Hepatocyte (in vitro differentiated cells): ENCODE data around the gene ACKR3.

ENCODE experiments used
- CTCF ChIP-seq: fragments of 200-600 bp; sonication (generic); IDR thresholded peaks from 2 replicates; pipeline ENCODE4 v1.5.1; 2016; ENCODE audit warnings: antibody characterized with exemption, mild to moderate bottlenecking; ENCODE audit not compliant: poor library complexity
- EZH2 ChIP-seq: fragments of 200-600 bp; sonication (generic); IDR thresholded peaks from 2 replicates; pipeline ENCODE4 v1.6.1; 2016; ENCODE audit warnings: antibody characterized with exemption, mild to moderate bottlenecking, borderline replicate concordance
- EZH2phosphoT487 ChIP-seq: fragments of 200-600 bp; sonication (generic); IDR thresholded peaks from one replicate; pipeline ENCODE4 v1.6.1; 2018; ENCODE audit warnings: antibody characterized with exemption, mild to moderate bottlenecking, low read depth, moderate library complexity; ENCODE audit not compliant: unreplicated experiment, severe bottlenecking

DNA sequence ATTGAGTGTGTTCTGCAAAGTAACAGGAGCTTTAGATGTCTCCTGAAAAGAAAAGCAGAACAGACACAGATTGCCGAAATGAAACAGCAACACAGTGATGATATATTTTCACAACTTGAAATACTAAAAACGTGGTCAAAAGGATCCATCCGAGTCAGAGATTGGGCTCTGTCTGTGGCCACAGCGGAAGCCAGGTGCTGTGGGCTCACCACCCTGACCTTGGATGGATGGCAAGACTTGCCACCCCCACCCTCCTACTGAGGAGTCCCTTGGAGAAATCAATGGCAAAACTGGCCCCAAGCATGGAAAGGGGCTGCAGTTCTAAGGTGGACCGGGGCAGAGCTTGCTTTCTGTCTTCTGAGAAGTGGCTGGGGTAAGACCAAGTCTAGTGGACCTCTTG is 31.4 kb upstream of the ACKR3 start:
- TF ChIP-seq CTCF (no peak), EZH2 (no peak), EZH2phosphoT487 (no peak)
